ENCODE data around the gene TUBD1.

TUBD1 gene

GRCh38 chr17:59825533-59826322 lies 67.0 kb downstream of the TUBD1 start:
- DNase-seq: peak; percentile 79 to 92

- DNase-seq: peak; percentile 82 to 89
Observed at GRCh38 chr17:59815965-59816364, 76.8 kb downstream of the TUBD1 start.

- DNase-seq: no peak
Observed at GRCh38 chr17:59814685-59815084, 78.1 kb downstream of the TUBD1 start.

- DNase-seq: no peak
Observed at GRCh38 chr17:59814276-59814675, 78.5 kb downstream of the TUBD1 start.

- peak; percentile 58 to 64 for DNase-seq
Observed at GRCh38 chr17:59812139-59812538, 80.6 kb downstream of the TUBD1 start.

GRCh38 chr17:59811209-59811608 lies 81.5 kb downstream of the TUBD1 start:
- no peak for DNase-seq

- no peak for DNase-seq
Observed at GRCh38 chr17:59810894-59811153, 81.9 kb downstream of the TUBD1 start.
